SK-N-MC (cell line): Measurements from ENCODE around the gene TIMP2.
"Not testable (repeated sequence)": the region's sequence is repeated elsewhere in the genome, so short reads cannot be mapped to it uniquely, and the experiment has no call there.

Experiments
- EZH2 ChIP-seq: fragments of 200-600 bp; sonication (generic); IDR thresholded peaks from one replicate; pipeline ENCODE4 v1.6.1; 2017; ENCODE audit warnings: antibody characterized with exemption
- POLR2AphosphoS5 ChIP-seq: IDR thresholded peaks from 2 replicates; pipeline ENCODE4 v1.6.1; 2012; ENCODE audit warnings: mild to moderate bottlenecking, low read depth, low read length, borderline replicate concordance

DNA sequence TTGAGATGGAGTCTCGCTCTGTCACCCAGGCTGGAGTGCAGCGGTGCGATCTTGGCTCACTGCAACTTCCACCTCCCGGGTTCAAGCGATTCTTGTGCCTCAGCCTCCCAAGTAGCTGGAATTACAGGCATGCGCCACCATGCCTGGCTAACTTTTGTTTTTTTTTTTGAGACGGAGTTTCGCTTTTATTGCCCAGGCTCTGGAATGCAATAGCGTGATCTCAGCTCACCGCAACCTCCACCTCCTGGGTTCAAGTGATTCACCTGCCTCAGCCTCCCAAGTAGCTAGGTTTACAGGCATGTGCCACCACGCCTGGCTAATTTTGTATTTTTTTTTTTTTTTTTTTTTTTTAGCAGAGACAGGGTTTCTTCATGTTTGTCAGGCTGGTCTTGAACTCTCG, 20.3 kb upstream of the TIMP2 start:
- not testable (repeated sequence) for TF ChIP-seq EZH2, POLR2AphosphoS5
